H1 (cell line): Measurements from ENCODE around the gene ID2. TPM values are rescaled to one million over a fixed set of nuclear protein-coding genes. Genes with fewer than 3 reads are reported as not detected.

Source experiments
- CTCF ChIA-PET: fragments of 300-600 bp; sonication (Branson Sonifier 250); formaldehyde crosslinking; loops from one replicate; lab custom pipeline; 2021; ENCODE audit not compliant: partially characterized antibody; lab: Charles Lee
- POLR2A ChIA-PET: fragments of 300-600 bp; sonication (Branson Sonifier 250); formaldehyde crosslinking; loops from one replicate; lab custom pipeline; 2021; ENCODE audit warnings: inconsistent platforms; ENCODE audit not compliant: partially characterized antibody; lab: Charles Lee
- DNase-seq, 2 experiments: peaks; one replicate each; pipeline versions ENCODE4 v3.0.0 to v3.0.0-alpha.2; 2010 to 2022; ENCODE audit warnings: low spot score in 2 of 2, low read depth in 1 of 2, mixed read lengths in 1 of 2
- FAIRE-seq: peaks from 2 replicates; lab custom pipeline; 2011; peaks lifted over from hg19 to GRCh38; lab: Jason Lieb, UNC
- H2AFZ ChIP-seq: 2 replicates; pipeline ENCODE4 v1.8.1; 2012; ENCODE audit warnings: low read length, inconsistent platforms
- H2AK5ac ChIP-seq: 2 replicates; pipeline ENCODE4 v1.6.1; 2013; ENCODE audit warnings: low read depth, low read length
- H2BK120ac ChIP-seq: replicated peaks from 2 replicates; pipeline ENCODE3; 2013; ENCODE audit warnings: low read depth, low read length, inconsistent platforms
- H2BK12ac ChIP-seq: 2 replicates; pipeline ENCODE4 v1.6.1; 2013; ENCODE audit warnings: low read depth, low read length
- H2BK15ac ChIP-seq: 2 replicates; pipeline ENCODE4 v1.6.1; 2013; ENCODE audit warnings: low read length
- H2BK20ac ChIP-seq: 2 replicates; pipeline ENCODE4 v1.6.1; 2013; ENCODE audit warnings: low read length
- H2BK5ac ChIP-seq: 2 replicates; pipeline ENCODE4 v1.6.1; 2013; ENCODE audit warnings: low read depth, low read length
- H3K14ac ChIP-seq: 2 replicates; pipeline ENCODE4 v1.6.1; 2013; ENCODE audit warnings: inconsistent platforms; ENCODE audit not compliant: insufficient read length
- H3K18ac ChIP-seq: 2 replicates; pipeline ENCODE4 v1.6.1; 2013; ENCODE audit warnings: low read length; ENCODE audit errors: extremely low read depth
- H3K23ac ChIP-seq: 2 replicates; pipeline ENCODE4 v1.6.1; 2013; ENCODE audit warnings: inconsistent platforms; ENCODE audit not compliant: insufficient read length
- H3K23me2 ChIP-seq: 2 replicates; pipeline ENCODE4 v1.6.1; 2013; ENCODE audit warnings: low read depth, low read length
- H3K27ac ChIP-seq: 2 replicates; pipeline ENCODE4 v1.6.1; 2011; ENCODE audit warnings: low read depth, low read length, inconsistent platforms
- H3K27me3 ChIP-seq, 4 experiments: replicated peaks in 1 of 4; 1 replicate in 1 of 4; 2 replicates in 3 of 4; pipeline versions ENCODE4 v1.6.1 to v1.8.1; 2011 to 2013; ENCODE audit warnings: low read length in 3 of 4, mild to moderate bottlenecking in 3 of 4, inconsistent platforms in 2 of 4, mixed read lengths in 2 of 4, moderate library complexity in 1 of 4; ENCODE audit not compliant: control insufficient read depth in 3 of 4, insufficient read depth in 3 of 4; ENCODE audit errors: extremely low read depth in 1 of 4
- H3K36me3 ChIP-seq, 4 experiments: 2 replicates each; pipeline versions ENCODE4 v1.6.1 to v1.8.1; 2011 to 2013; ENCODE audit warnings: mild to moderate bottlenecking in 4 of 4, low read length in 3 of 4, moderate library complexity in 2 of 4, control low read depth in 1 of 4, inconsistent platforms in 1 of 4; ENCODE audit not compliant: insufficient read depth in 4 of 4, control insufficient read depth in 2 of 4
- H3K4ac ChIP-seq: replicated peaks from 2 replicates; pipeline ENCODE3; 2013; ENCODE audit warnings: low read length, low read depth, mixed read lengths, inconsistent platforms; ENCODE audit not compliant: insufficient read length
- H3K4me1 ChIP-seq, 4 experiments: replicated peaks in 1 of 4; 1 replicate in 1 of 4; 2 replicates in 3 of 4; pipeline versions ENCODE4 v1.6.1 to v1.8.1; 2011 to 2013; ENCODE audit warnings: low read length in 3 of 4, inconsistent platforms in 2 of 4, mixed read lengths in 1 of 4; ENCODE audit not compliant: insufficient read depth in 4 of 4, control insufficient read depth in 3 of 4
- H3K4me2 ChIP-seq, 2 experiments: 2 replicates each; pipeline versions ENCODE4 v1.6.1 to v1.8.1; 2011 to 2013; ENCODE audit warnings: low read depth in 2 of 2, low read length in 2 of 2, control low read depth in 1 of 2, inconsistent platforms in 1 of 2, mild to moderate bottlenecking in 1 of 2; ENCODE audit not compliant: insufficient read depth in 1 of 2
- H3K4me3 ChIP-seq, 4 experiments: fragments of 200-600, 300-600 bp in 1 of 4; sonication (generic), shearing (Covaris generic), sonication (Bioruptor Twin) in 1 of 4; 2 replicates each; pipeline versions ENCODE4 v1.5.1 to v1.8.1; 2011 to 2016; ENCODE audit warnings: low read length in 4 of 4, low read depth in 3 of 4, control low read depth in 2 of 4, inconsistent platforms in 2 of 4, mild to moderate bottlenecking in 2 of 4, mixed read lengths in 1 of 4, moderate library complexity in 1 of 4; ENCODE audit not compliant: insufficient read depth in 2 of 4; ENCODE audit errors: extremely low read depth in 1 of 4
- H3K56ac ChIP-seq: replicated peaks from 2 replicates; pipeline ENCODE3; 2013; ENCODE audit warnings: low read depth, mild to moderate bottlenecking, mixed read lengths, low read length, inconsistent platforms; ENCODE audit not compliant: insufficient read length
- H3K79me1 ChIP-seq: 2 replicates; pipeline ENCODE4 v1.6.1; 2013; ENCODE audit warnings: low read depth, low read length, control low read depth
- H3K79me2 ChIP-seq, 2 experiments: 2 replicates each; pipeline versions ENCODE4 v1.6.1 to v1.8.1; 2012 to 2013; ENCODE audit warnings: low read length in 2 of 2, mild to moderate bottlenecking in 2 of 2, inconsistent platforms in 1 of 2; ENCODE audit not compliant: insufficient read depth in 2 of 2, control insufficient read depth in 1 of 2
- H3K9ac ChIP-seq, 4 experiments: replicated peaks in 1 of 4; 1 replicate in 1 of 4; 2 replicates in 3 of 4; pipeline versions ENCODE4 v1.6.1 to v1.8.1; 2011 to 2013; ENCODE audit warnings: low read depth in 3 of 4, low read length in 3 of 4, control low read depth in 2 of 4, mild to moderate bottlenecking in 2 of 4, moderate library complexity in 2 of 4, inconsistent platforms in 1 of 4; ENCODE audit errors: extremely low read depth in 1 of 4
- H3K9me3 ChIP-seq, 2 experiments: 2 replicates each; pipeline versions ENCODE4 v1.6.1 to v1.8.1; 2012 to 2013; ENCODE audit warnings: mild to moderate bottlenecking in 2 of 2, moderate library complexity in 2 of 2, control low read depth in 1 of 2, inconsistent platforms in 1 of 2, low read depth in 1 of 2, low read length in 1 of 2, mixed read lengths in 1 of 2; ENCODE audit not compliant: insufficient read depth in 2 of 2
- H4K20me1 ChIP-seq, 2 experiments: replicated peaks in 1 of 2; 2 replicates each; pipeline versions ENCODE3 to v1.8.1; 2011 to 2013; ENCODE audit warnings: inconsistent platforms in 2 of 2, low read length in 2 of 2, mild to moderate bottlenecking in 1 of 2; ENCODE audit not compliant: insufficient read depth in 2 of 2, control insufficient read depth in 1 of 2
- H4K5ac ChIP-seq: 2 replicates; pipeline ENCODE4 v1.6.1; 2013; ENCODE audit warnings: low read length, low read depth, mixed read lengths, inconsistent platforms; ENCODE audit not compliant: insufficient read length
- H4K8ac ChIP-seq: 2 replicates; pipeline ENCODE4 v1.8.0; 2013; ENCODE audit warnings: mild to moderate bottlenecking, moderate library complexity, low read length, inconsistent platforms; ENCODE audit not compliant: insufficient read depth; ENCODE audit errors: extremely low read depth
- H4K91ac ChIP-seq: replicated peaks from 2 replicates; pipeline ENCODE3; 2013; ENCODE audit warnings: low read length, mixed read lengths, inconsistent platforms; ENCODE audit not compliant: insufficient read length
- POLR2A ChIP-seq, 2 experiments: IDR thresholded peaks; 1 replicate in 1 of 2; 2 replicates in 1 of 2; pipeline ENCODE4 v1.6.1; 2011; ENCODE audit warnings: low read depth in 2 of 2, low read length in 2 of 2, mild to moderate bottlenecking in 2 of 2; ENCODE audit errors: control extremely low read depth in 1 of 2
- SIN3A ChIP-seq, 2 experiments: IDR thresholded peaks in 1 of 2; conservative IDR thresholded peaks in 1 of 2; 2 replicates each; pipeline ENCODE4 v1.6.1; 2011 to 2012; ENCODE audit warnings: low read length in 2 of 2, improper control_type of control experiment in 1 of 2, low read depth in 1 of 2, mild to moderate bottlenecking in 1 of 2
- WGBS, 2 experiments: shearing (Covaris generic) in 1 of 2; methylation state at CpG; one replicate each; pipeline versions ENCODE4 v1.1.6 to v1.1.7; 2013 to 2015; ENCODE audit warnings: low lambda C conversion rate in 2 of 2, mixed read lengths in 2 of 2, inconsistent platforms in 1 of 2, low coverage in 1 of 2, missing lambda C conversion rate in 1 of 2; ENCODE audit not compliant: insufficient replicate concordance in 2 of 2, insufficient coverage in 1 of 2, insufficient read length in 1 of 2; ENCODE audit errors: extremely low coverage in 1 of 2, missing lambda C conversion rate in 1 of 2; 5-methylcytosine and 5-hydroxymethylcytosine counted together
- polyA plus RNA-seq, 7 experiments: library from polyadenylated mRNA; depleted of rRNA in 3 of 7; stranded (reverse) in 5 of 7; unstranded in 2 of 7; fragments of >200 nt in 5 of 7; fragments of 200-250 nt in 2 of 7; gene quantifications; 1 replicate in 5 of 7; 2 replicates in 1 of 7; 4 replicates in 1 of 7; pipeline versions ENCODE4 v1.2.1 to v1.2.3, GENCODE V29; 2011 to 2013; ENCODE audit warnings: missing spikeins in 2 of 7, mixed read lengths in 2 of 7
- total RNA-seq: library from RNA; stranded (reverse); fragmentation: NEBNext Ultra II Directional; extraction: Animal tissue kit (Norgen Biotek cat#: 25700); gene quantifications from 2 replicates; pipeline ENCODE4 v1.2.1, GENCODE V29; 2021
- TF ChIP-seq, protein P1 (sequence below): IDR thresholded peaks from 2 replicates; pipeline ENCODE4 v1.6.1; 2011; ENCODE audit warnings: low read length, improper control_type of control experiment
- TF ChIP-seq, protein P2 (sequence below): IDR thresholded peaks from 2 replicates; pipeline ENCODE4 v1.6.1; 2012; ENCODE audit warnings: inconsistent platforms

The ID2 gene
- total and polyA plus RNA-seq, 2 of the 8 experiments (the other 6 are each of a cell fraction or from before 2014, with no cell fraction given) = 36.7 to 214 TPM

DNA sequence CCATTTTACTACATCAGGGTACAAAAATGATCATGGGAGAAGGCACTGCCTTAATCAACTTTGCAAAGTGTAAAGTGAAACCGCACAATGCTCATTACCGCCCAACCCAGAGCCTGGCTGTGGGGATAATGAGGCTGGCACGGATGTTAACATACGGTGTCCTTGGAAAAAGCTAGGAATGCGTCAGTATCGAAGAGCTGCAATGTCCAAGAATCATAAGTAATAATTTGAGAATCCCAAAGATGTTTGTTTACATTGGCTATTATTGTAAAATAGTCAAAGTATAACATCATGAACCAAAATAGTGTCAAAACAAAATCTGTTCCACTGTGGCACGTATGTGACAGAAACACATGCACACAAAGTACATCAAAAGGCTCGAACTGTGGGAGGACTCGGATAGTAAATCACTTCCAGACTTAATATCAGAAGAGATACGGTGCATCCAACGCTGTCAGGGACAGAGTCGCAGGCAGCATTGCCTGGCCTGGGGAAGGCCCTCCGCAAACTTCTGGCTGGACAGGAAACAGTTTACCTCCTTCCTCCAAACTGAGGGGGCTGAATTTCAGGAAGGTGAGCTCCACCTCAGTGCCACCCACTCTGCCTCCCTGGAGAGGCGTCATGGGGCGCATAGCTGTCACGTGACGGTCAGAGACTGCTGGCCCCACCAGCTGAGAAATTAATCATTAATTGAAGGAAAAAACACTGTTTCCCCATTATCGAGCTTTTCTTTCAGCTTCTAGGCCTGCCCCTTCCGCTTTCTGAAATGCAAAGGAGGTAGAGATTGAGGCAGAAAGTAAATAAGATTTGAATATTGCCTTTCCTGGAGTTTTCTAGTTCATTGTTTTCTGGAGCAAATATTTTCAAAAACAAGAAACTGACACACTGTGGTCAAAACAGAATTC, 1.8 kb upstream of the ID2 start:
- CTCF ChIA-PET = interaction anchor here (0.5 to 2.5 kb wide), 15 partner anchors 13 to 1253 kb away, joined by 3 to 7 read pairs (median 3); no protein-coding TSS in a partner anchor
- TF ChIP-seq, protein P1, sequence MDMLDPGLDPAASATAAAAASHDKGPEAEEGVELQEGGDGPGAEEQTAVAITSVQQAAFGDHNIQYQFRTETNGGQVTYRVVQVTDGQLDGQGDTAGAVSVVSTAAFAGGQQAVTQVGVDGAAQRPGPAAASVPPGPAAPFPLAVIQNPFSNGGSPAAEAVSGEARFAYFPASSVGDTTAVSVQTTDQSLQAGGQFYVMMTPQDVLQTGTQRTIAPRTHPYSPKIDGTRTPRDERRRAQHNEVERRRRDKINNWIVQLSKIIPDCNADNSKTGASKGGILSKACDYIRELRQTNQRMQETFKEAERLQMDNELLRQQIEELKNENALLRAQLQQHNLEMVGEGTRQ = peak; percentile 58; the same call in 1 of the 2 replicates
- TF ChIP-seq, protein P2, sequence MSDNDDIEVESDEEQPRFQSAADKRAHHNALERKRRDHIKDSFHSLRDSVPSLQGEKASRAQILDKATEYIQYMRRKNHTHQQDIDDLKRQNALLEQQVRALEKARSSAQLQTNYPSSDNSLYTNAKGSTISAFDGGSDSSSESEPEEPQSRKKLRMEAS = no peak
- TF ChIP-seq POLR2A (IDR thresholded peaks at IDR 0.05; ENCODE audit: control extremely low read depth in 1 of 2, low read depth in 2 of 2, low read length in 2 of 2) (peak in 1 of 2 experiments; percentile 10; a peak in 1 of 3 replicates), SIN3A (conservative IDR thresholded peaks at IDR 0.05 in 1 of 2, IDR thresholded peaks at IDR 0.05 in 1 of 2; ENCODE audit: low read depth in 1 of 2, low read length in 2 of 2) (peak in 1 of 2 experiments; percentile 64; a peak in 1 of 4 replicates)
- H3K14ac ChIP-seq = no peak overlapping the region
- POLR2A ChIA-PET = interaction anchor here (0.5 to 4.1 kb wide), 19 partner anchors 10 to 1582 kb away, joined by 3 to 23 read pairs (median 4); no protein-coding TSS in a partner anchor
- H2BK12ac ChIP-seq = peak overlapping the region; percentile 98; the same call in 1 of the 2 replicates
- peak overlapping the region in 1 of 4 experiments; percentile 34; a peak in 1 of 7 replicates for H3K9ac ChIP-seq
- H3K4me3 ChIP-seq = peak overlapping the region; percentile 48 to 69 (median 60); a peak in 5 of 8 replicates
- H3K79me2 ChIP-seq = peaks cover 3 to 17% of the 10 kb centered on the region in 2 experiments; a peak in 3 of 4 replicates
- H2AFZ ChIP-seq = no peak overlapping the region
- peak overlapping the region; percentile 81 to 97 for H3K4me2 ChIP-seq
- H3K23me2 ChIP-seq = peaks cover 46% of the 10 kb centered on the region
- peaks cover 10 to 11% of the 10 kb centered on the region in 2 experiments for H4K20me1 ChIP-seq
- peak overlapping the region; percentile 64 for H4K5ac ChIP-seq
- peaks cover 7 to 40% (median 20%) of the 10 kb centered on the region in 4 experiments for H3K4me1 ChIP-seq
- peaks cover 0 to 7% (median 0%) of the 10 kb centered on the region in 4 experiments; a peak in 3 of 8 replicates for H3K36me3 ChIP-seq
- no peak overlapping the region for H3K27ac ChIP-seq
- peak overlapping the region; percentile 73; the same call in 1 of the 2 replicates for H4K8ac ChIP-seq
- peak overlapping the region; percentile 61 for H3K4ac ChIP-seq
- WGBS, 2 experiments = 39% methylated on average over 19 of the region's 19 CpGs; no CpG with 5 or more reads in 1 of the 2 experiments
- FAIRE-seq (no peak), DNase-seq (no peak)
- no peak overlapping the region for H2BK15ac ChIP-seq
- peaks cover 11 to 56% (median 43%) of the 10 kb centered on the region in 4 experiments for H3K27me3 ChIP-seq
- peak overlapping the region; percentile 76 for H4K91ac ChIP-seq
- peak overlapping the region; percentile 57 for H2BK120ac ChIP-seq
- no peak overlapping the region; the same call in 1 of the 2 replicates for H3K18ac ChIP-seq
- H2BK5ac ChIP-seq = 0 out of 2 replicates have a peak overlapping the region, but pooled peaks have one; percentile 46
- H2BK20ac ChIP-seq = peak overlapping the region; percentile 80; the same call in 1 of the 2 replicates
- peaks cover 0 to 2% of the 10 kb centered on the region in 2 experiments; a peak in 1 of 4 replicates for H3K9me3 ChIP-seq
- H2AK5ac ChIP-seq = peak overlapping the region; percentile 96; the same call in 1 of the 2 replicates
- H3K79me1 ChIP-seq = no peaks in the 10 kb centered on the region
- H3K56ac ChIP-seq = peak overlapping the region; percentile 20
- no peak overlapping the region for H3K23ac ChIP-seq
